GM12891 (cell line): ENCODE data around the gene NTNG1.

Experiments
- POLR2A ChIP-seq: IDR thresholded peaks from 2 replicates; pipeline ENCODE4 v1.6.1; 2011; ENCODE audit warnings: low read depth, low read length, control low read depth
- POLR2AphosphoS5 ChIP-seq: IDR thresholded peaks from 2 replicates; pipeline ENCODE4 v1.6.1; 2011; ENCODE audit warnings: low read depth, low read length, control low read depth
- TAF1 ChIP-seq: IDR thresholded peaks from 2 replicates; pipeline ENCODE4 v1.6.1; 2011; ENCODE audit warnings: low read depth, low read length, control low read depth

DNA sequence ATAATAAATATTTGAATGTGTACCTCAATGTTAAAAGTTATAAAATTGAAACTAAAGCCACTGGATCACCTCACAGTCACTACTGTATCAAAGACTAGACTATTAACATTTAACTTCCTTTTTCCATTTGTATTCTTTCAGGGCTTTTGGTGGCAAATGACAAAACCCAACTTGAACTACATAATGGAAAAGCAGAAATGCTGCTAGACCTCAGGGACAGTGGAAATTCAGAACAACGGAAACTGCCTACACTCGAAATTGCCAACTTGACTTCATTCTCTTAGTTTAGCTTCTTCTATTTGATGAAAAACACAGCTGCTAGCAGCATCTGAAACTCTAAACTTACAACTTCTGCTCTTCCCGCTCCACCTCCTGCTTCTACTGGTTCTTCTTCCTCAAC lies 34.9 kb upstream of the NTNG1 start:
- no peak for TF ChIP-seq POLR2A
- TF ChIP-seq TAF1: no peak
- TF ChIP-seq POLR2AphosphoS5: no peak
